ENCODE results near the gene GSX2. TPM values are rescaled to one million over a fixed set of nuclear protein-coding genes. Genes with fewer than 3 reads are reported as not detected.

GSX2 gene
- total and polyA plus RNA-seq, 2 of the 13 experiments (the other 11 are each of a cell fraction or from before 2014, with no cell fraction given), result not detected

DNA sequence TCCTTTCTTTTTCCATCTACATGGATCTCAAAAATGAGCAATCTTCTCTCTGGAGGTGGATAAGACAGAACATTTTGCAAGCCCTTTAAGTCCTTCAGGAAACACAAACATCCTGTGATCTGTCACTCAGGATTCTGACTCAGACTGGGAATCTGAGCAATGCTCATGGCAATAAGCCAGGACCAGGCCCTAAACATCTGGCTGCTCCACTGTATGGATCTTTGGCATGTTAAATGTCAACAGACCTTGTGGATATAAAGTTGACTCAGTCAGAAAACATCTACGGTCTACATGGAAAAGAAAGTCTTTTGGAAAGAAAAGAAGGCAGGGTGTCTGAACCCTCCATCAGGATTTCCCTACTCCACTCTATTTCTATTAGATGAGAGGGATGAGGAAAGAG lies 17.8 kb upstream of the GSX2 start (continued):
- TF ChIP-seq, protein P1, sequence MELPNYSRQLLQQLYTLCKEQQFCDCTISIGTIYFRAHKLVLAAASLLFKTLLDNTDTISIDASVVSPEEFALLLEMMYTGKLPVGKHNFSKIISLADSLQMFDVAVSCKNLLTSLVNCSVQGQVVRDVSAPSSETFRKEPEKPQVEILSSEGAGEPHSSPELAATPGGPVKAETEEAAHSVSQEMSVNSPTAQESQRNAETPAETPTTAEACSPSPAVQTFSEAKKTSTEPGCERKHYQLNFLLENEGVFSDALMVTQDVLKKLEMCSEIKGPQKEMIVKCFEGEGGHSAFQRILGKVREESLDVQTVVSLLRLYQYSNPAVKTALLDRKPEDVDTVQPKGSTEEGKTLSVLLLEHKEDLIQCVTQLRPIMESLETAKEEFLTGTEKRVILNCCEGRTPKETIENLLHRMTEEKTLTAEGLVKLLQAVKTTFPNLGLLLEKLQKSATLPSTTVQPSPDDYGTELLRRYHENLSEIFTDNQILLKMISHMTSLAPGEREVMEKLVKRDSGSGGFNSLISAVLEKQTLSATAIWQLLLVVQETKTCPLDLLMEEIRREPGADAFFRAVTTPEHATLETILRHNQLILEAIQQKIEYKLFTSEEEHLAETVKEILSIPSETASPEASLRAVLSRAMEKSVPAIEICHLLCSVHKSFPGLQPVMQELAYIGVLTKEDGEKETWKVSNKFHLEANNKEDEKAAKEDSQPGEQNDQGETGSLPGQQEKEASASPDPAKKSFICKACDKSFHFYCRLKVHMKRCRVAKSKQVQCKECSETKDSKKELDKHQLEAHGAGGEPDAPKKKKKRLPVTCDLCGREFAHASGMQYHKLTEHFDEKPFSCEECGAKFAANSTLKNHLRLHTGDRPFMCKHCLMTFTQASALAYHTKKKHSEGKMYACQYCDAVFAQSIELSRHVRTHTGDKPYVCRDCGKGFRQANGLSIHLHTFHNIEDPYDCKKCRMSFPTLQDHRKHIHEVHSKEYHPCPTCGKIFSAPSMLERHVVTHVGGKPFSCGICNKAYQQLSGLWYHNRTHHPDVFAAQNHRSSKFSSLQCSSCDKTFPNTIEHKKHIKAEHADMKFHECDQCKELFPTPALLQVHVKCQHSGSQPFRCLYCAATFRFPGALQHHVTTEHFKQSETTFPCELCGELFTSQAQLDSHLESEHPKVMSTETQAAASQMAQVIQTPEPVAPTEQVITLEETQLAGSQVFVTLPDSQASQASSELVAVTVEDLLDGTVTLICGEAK (IDR thresholded peaks at IDR 0.05), result no peak
- TF ChIP-seq, protein P1 (CRISPR knock-in tag; IDR thresholded peaks at IDR 0.05), result no peak
- TF ChIP-seq, protein P2, sequence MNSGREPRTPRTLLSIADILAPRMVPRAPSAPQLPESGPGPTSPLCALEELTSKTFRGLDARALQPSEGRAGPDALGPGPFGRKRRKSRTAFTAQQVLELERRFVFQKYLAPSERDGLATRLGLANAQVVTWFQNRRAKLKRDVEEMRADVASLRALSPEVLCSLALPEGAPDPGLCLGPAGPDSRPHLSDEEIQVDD (CRISPR knock-in tag; IDR thresholded peaks at IDR 0.05; ENCODE audit: borderline replicate concordance), result no peak
- TF ChIP-seq ZNF263 (CRISPR knock-in tag; IDR thresholded peaks at IDR 0.05), result no peak
- TF ChIP-seq, protein P3, sequence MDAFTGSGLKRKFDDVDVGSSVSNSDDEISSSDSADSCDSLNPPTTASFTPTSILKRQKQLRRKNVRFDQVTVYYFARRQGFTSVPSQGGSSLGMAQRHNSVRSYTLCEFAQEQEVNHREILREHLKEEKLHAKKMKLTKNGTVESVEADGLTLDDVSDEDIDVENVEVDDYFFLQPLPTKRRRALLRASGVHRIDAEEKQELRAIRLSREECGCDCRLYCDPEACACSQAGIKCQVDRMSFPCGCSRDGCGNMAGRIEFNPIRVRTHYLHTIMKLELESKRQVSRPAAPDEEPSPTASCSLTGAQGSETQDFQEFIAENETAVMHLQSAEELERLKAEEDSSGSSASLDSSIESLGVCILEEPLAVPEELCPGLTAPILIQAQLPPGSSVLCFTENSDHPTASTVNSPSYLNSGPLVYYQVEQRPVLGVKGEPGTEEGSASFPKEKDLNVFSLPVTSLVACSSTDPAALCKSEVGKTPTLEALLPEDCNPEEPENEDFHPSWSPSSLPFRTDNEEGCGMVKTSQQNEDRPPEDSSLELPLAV (CRISPR knock-in tag; conservative IDR thresholded peaks at IDR 0.05; ENCODE audit: low read depth), result no peak
- TF ChIP-seq ZNF160 (CRISPR knock-in tag; IDR thresholded peaks at IDR 0.05), result no peak
- no peak for TF ChIP-seq ZNF10 (CRISPR knock-in tag; IDR thresholded peaks at IDR 0.05; ENCODE audit: borderline replicate concordance, low read depth)
- no peak for TF ChIP-seq ZNF337 (CRISPR knock-in tag; IDR thresholded peaks at IDR 0.05; ENCODE audit: borderline replicate concordance, low read depth)
- TF ChIP-seq ZMYM4 (CRISPR knock-in tag; IDR thresholded peaks at IDR 0.05), result no peak
- TF ChIP-seq ZNF792 (CRISPR knock-in tag; IDR thresholded peaks at IDR 0.05), result peak; percentile 81
- TF ChIP-seq, protein P4, sequence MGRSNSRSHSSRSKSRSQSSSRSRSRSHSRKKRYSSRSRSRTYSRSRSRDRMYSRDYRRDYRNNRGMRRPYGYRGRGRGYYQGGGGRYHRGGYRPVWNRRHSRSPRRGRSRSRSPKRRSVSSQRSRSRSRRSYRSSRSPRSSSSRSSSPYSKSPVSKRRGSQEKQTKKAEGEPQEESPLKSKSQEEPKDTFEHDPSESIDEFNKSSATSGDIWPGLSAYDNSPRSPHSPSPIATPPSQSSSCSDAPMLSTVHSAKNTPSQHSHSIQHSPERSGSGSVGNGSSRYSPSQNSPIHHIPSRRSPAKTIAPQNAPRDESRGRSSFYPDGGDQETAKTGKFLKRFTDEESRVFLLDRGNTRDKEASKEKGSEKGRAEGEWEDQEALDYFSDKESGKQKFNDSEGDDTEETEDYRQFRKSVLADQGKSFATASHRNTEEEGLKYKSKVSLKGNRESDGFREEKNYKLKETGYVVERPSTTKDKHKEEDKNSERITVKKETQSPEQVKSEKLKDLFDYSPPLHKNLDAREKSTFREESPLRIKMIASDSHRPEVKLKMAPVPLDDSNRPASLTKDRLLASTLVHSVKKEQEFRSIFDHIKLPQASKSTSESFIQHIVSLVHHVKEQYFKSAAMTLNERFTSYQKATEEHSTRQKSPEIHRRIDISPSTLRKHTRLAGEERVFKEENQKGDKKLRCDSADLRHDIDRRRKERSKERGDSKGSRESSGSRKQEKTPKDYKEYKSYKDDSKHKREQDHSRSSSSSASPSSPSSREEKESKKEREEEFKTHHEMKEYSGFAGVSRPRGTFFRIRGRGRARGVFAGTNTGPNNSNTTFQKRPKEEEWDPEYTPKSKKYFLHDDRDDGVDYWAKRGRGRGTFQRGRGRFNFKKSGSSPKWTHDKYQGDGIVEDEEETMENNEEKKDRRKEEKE (IDR thresholded peaks at IDR 0.05), result no peak

All from HepG2 (cell line).